Superior temporal gyrus (tissue), 1 donor: ENCODE results near the gene KRTAP10-2.
A peak's percentile ranks its signal among the peaks of the same experiment; 100 is the strongest.

Source experiments
- DNase-seq: peaks from one replicate; pipeline ENCODE4 v3.0.0-alpha.2; 2016; ENCODE audit errors: extremely low spot score

The KRTAP10-2 gene

GRCh38 chr21:44526096-44526997 lies 25.0 kb downstream of the KRTAP10-2 start:
- DNase-seq = no peak

GRCh38 chr21:44525391-44526095 lies 25.8 kb downstream of the KRTAP10-2 start:
- DNase-seq = no peak

- no peak for DNase-seq
Observed at GRCh38 chr21:44524414-44525371, 26.6 kb downstream of the KRTAP10-2 start.

- DNase-seq = no peak
Observed at GRCh38 chr21:44523567-44524413, 27.5 kb downstream of the KRTAP10-2 start.

GRCh38 chr21:44522753-44523204 lies 28.5 kb downstream of the KRTAP10-2 start:
- DNase-seq = no peak

- no peak for DNase-seq
Observed at GRCh38 chr21:44521928-44522752, 29.2 kb downstream of the KRTAP10-2 start.

- no peak for DNase-seq
Observed at GRCh38 chr21:44521301-44521927, 29.9 kb downstream of the KRTAP10-2 start.

- no peak for DNase-seq
Observed at GRCh38 chr21:44520326-44521300, 30.7 kb downstream of the KRTAP10-2 start.

- DNase-seq = no peak
Observed at GRCh38 chr21:44519346-44520325, 31.7 kb downstream of the KRTAP10-2 start.

GRCh38 chr21:44518686-44519085 lies 32.6 kb downstream of the KRTAP10-2 start:
- DNase-seq = no peak

- DNase-seq = peak; percentile 63
Observed at GRCh38 chr21:44517175-44517899, 34.0 kb downstream of the KRTAP10-2 start.

- DNase-seq = no peak
Observed at GRCh38 chr21:44516828-44517174, 34.5 kb downstream of the KRTAP10-2 start.

- no peak for DNase-seq
Observed at GRCh38 chr21:44516342-44516741, 35.0 kb downstream of the KRTAP10-2 start.

GRCh38 chr21:44515359-44516165 lies 35.7 kb downstream of the KRTAP10-2 start:
- no peak for DNase-seq

GRCh38 chr21:44514746-44515358 lies 36.5 kb downstream of the KRTAP10-2 start:
- DNase-seq = no peak
